H9 (cell line): ENCODE results near the gene PRKAG2. TPM values are rescaled to one million over a fixed set of nuclear protein-coding genes. Genes with fewer than 3 reads are reported as not detected.

Experiments
- DNase-seq: peaks from one replicate; pipeline ENCODE4 v3.0.0-alpha.2; 2017
- H2AFZ ChIP-seq: one replicate; pipeline ENCODE4 v1.6.1; 2013; ENCODE audit warnings: mild to moderate bottlenecking, low read length, control low read depth, moderate library complexity
- H2AK5ac ChIP-seq: 2 replicates; pipeline ENCODE4 v1.6.1; 2013; ENCODE audit warnings: low read length, control low read depth, mixed read lengths; ENCODE audit not compliant: insufficient read length
- H2BK120ac ChIP-seq: one replicate; pipeline ENCODE4 v1.6.1; 2013; ENCODE audit warnings: low read depth, mild to moderate bottlenecking, low read length, control low read depth, inconsistent platforms; ENCODE audit not compliant: poor library complexity, severe bottlenecking
- H2BK12ac ChIP-seq: 2 replicates; pipeline ENCODE4 v1.6.1; 2013; ENCODE audit warnings: low read length, control low read depth, mixed read lengths, low read depth; ENCODE audit not compliant: insufficient read length
- H2BK15ac ChIP-seq: 2 replicates; pipeline ENCODE4 v1.6.1; 2013; ENCODE audit warnings: low read depth, low read length, control low read depth
- H2BK20ac ChIP-seq: one replicate; pipeline ENCODE4 v1.6.1; 2013; ENCODE audit warnings: low read depth, mild to moderate bottlenecking, low read length, control low read depth, inconsistent platforms; ENCODE audit not compliant: poor library complexity, severe bottlenecking
- H2BK5ac ChIP-seq: 2 replicates; pipeline ENCODE4 v1.6.1; 2013; ENCODE audit warnings: low read length, control low read depth, mixed read lengths; ENCODE audit not compliant: insufficient read length
- H3K14ac ChIP-seq: 2 replicates; pipeline ENCODE4 v1.6.1; 2013; ENCODE audit warnings: low read length, control low read depth; ENCODE audit not compliant: insufficient read depth
- H3K18ac ChIP-seq: 2 replicates; pipeline ENCODE4 v1.6.1; 2013; ENCODE audit warnings: low read depth, mild to moderate bottlenecking, mixed read lengths, low read length, control low read depth; ENCODE audit not compliant: insufficient read length
- H3K23ac ChIP-seq: 2 replicates; pipeline ENCODE4 v1.6.1; 2013; ENCODE audit warnings: low read length, control low read depth, mixed read lengths, low read depth; ENCODE audit not compliant: insufficient read length
- H3K23me2 ChIP-seq: 2 replicates; pipeline ENCODE4 v1.6.1; 2013; ENCODE audit warnings: low read depth, mild to moderate bottlenecking, mixed read lengths, low read length, control low read depth; ENCODE audit not compliant: insufficient read length, poor library complexity, severe bottlenecking
- H3K27ac ChIP-seq: 2 replicates; pipeline ENCODE4 v1.5.1; 2013; ENCODE audit warnings: low read length, control low read depth, mixed read lengths, low read depth; ENCODE audit not compliant: insufficient read length
- H3K27me3 ChIP-seq: 2 replicates; pipeline ENCODE4 v1.6.1; 2013; ENCODE audit warnings: low read length, control low read depth, inconsistent platforms; ENCODE audit not compliant: insufficient read depth
- H3K4ac ChIP-seq: 2 replicates; pipeline ENCODE4 v1.6.1; 2013; ENCODE audit warnings: low read depth, mild to moderate bottlenecking, control low read depth, inconsistent platforms, low read length, moderate library complexity
- H3K4me1 ChIP-seq: 2 replicates; pipeline ENCODE4 v1.6.1; 2013; ENCODE audit warnings: low read length, control low read depth, inconsistent platforms; ENCODE audit not compliant: insufficient read depth
- H3K4me2 ChIP-seq: 2 replicates; pipeline ENCODE4 v1.6.1; 2013; ENCODE audit warnings: low read length, control low read depth, mixed read lengths; ENCODE audit not compliant: insufficient read length, insufficient read depth
- H3K56ac ChIP-seq: 2 replicates; pipeline ENCODE4 v1.6.1; 2013; ENCODE audit warnings: low read depth, mild to moderate bottlenecking, mixed read lengths, low read length, control low read depth; ENCODE audit not compliant: insufficient read length
- H3K79me1 ChIP-seq: 2 replicates; pipeline ENCODE4 v1.6.1; 2013; ENCODE audit warnings: low read depth, mild to moderate bottlenecking, moderate library complexity, low read length, control low read depth, inconsistent platforms; ENCODE audit not compliant: insufficient read depth, poor library complexity, severe bottlenecking
- H3K79me2 ChIP-seq: 2 replicates; pipeline ENCODE4 v1.6.1; 2013; ENCODE audit warnings: low read length, control low read depth, inconsistent platforms; ENCODE audit not compliant: insufficient read depth
- H3K9ac ChIP-seq: 2 replicates; pipeline ENCODE4 v1.6.1; 2013; ENCODE audit warnings: low read length, control low read depth, mixed read lengths; ENCODE audit not compliant: insufficient read length; ENCODE audit errors: extremely low read depth
- H3K9me3 ChIP-seq: one replicate; pipeline ENCODE4 v1.6.1; 2013; ENCODE audit warnings: low read depth, low read length, inconsistent platforms; ENCODE audit not compliant: control insufficient read depth
- H3T11ph ChIP-seq: one replicate; pipeline ENCODE4 v1.6.1; 2013; ENCODE audit warnings: mild to moderate bottlenecking, low read length, control low read depth, inconsistent platforms
- H4K20me1 ChIP-seq: one replicate; pipeline ENCODE4 v1.6.1; 2013; ENCODE audit not compliant: control insufficient read depth, insufficient read length, insufficient read depth
- H4K5ac ChIP-seq: 2 replicates; pipeline ENCODE4 v1.6.1; 2013; ENCODE audit warnings: low read depth, mild to moderate bottlenecking, mixed read lengths, low read length, control low read depth; ENCODE audit not compliant: insufficient read length
- H4K8ac ChIP-seq: replicated peaks from 2 replicates; pipeline ENCODE4 v1.6.1; 2013; ENCODE audit warnings: low read length, control low read depth, mixed read lengths, low read depth; ENCODE audit not compliant: insufficient read length
- H4K91ac ChIP-seq: 2 replicates; pipeline ENCODE4 v1.6.1; 2013; ENCODE audit warnings: low read depth, mild to moderate bottlenecking, moderate library complexity, mixed read lengths, low read length, control low read depth; ENCODE audit not compliant: insufficient read length
- H3K27ac Mint-ChIP-seq, 3 experiments: 2 replicates in 2 of 3; 3 replicates in 1 of 3; pipeline ENCODE4 v1.8.0; 2020 to 2021; ENCODE audit warnings: mixed read lengths in 3 of 3, mild to moderate bottlenecking in 1 of 3, moderate library complexity in 1 of 3
- H3K27me3 Mint-ChIP-seq: 2 replicates; pipeline ENCODE4 v1.8.0; 2021; ENCODE audit warnings: low read depth, mild to moderate bottlenecking, moderate library complexity, mixed read lengths
- H3K36me3 Mint-ChIP-seq, 3 experiments: 2 replicates in 2 of 3; 3 replicates in 1 of 3; pipeline ENCODE4 v1.8.0; 2020 to 2021; ENCODE audit warnings: low read depth in 3 of 3, mixed read lengths in 3 of 3; ENCODE audit not compliant: insufficient read depth in 1 of 3
- H3K4me1 Mint-ChIP-seq, 2 experiments: 2 replicates each; pipeline ENCODE4 v1.8.0; 2020; ENCODE audit warnings: mixed read lengths in 2 of 2
- H3K4me3 Mint-ChIP-seq, 2 experiments: 2 replicates in 1 of 2; 3 replicates in 1 of 2; pipeline ENCODE4 v1.8.0; 2020 to 2021; ENCODE audit warnings: mild to moderate bottlenecking in 2 of 2, mixed read lengths in 2 of 2, moderate library complexity in 1 of 2
- H3K9me3 Mint-ChIP-seq, 2 experiments: 2 replicates in 1 of 2; 3 replicates in 1 of 2; pipeline ENCODE4 v1.8.0; 2020; ENCODE audit warnings: mild to moderate bottlenecking in 2 of 2, mixed read lengths in 2 of 2, moderate library complexity in 1 of 2
- WGBS: extraction: QIAGEN DNeasy Blood & Tissue Kit; methylation state at CpG from one replicate; pipeline ENCODE4 v1.1.7; 2013; ENCODE audit warnings: missing lambda C conversion rate, low lambda C conversion rate, mixed read lengths; ENCODE audit not compliant: insufficient read length; ENCODE audit errors: extremely low coverage; 5-methylcytosine and 5-hydroxymethylcytosine counted together
- total RNA-seq: library from RNA; stranded (reverse); gene quantifications from 2 replicates; pipeline ENCODE4 v1.2.1, GENCODE V29; 2021
- TF ChIP-seq, protein P1 (sequence below): fragments of 200-600 bp; sonication (generic); conservative IDR thresholded peaks from 3 replicates; pipeline ENCODE4 v1.8.0; 2021; ENCODE audit warnings: antibody characterized with exemption, mild to moderate bottlenecking

The PRKAG2 gene
- total RNA-seq, 1 experiment from 2014 or later = 11.8 TPM

DNA sequence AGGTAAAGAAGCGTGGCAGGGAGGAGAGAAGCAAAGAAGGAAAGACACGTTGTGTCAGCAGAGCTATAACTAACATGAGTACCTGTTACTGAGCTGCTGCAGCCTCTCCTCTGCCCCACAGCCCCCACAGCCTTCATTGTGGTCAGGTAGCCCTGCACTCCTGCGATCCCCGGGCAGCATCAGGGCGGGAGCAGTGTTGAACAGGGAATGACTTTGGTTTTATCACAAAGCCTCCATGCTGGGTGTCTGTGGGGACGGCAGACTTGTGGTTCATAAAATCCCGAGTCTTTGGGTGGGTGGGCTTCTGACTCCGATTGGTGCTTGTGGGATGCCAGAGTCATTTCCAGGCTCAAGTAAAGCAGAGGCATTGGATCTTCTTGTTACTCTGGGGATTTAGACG, 14.8 kb upstream of the PRKAG2 start:
- H3K9ac ChIP-seq = no peak overlapping the region
- H4K5ac ChIP-seq = no peak overlapping the region
- no peak overlapping the region for H3K27ac ChIP-seq
- no peak overlapping the region for H3K56ac ChIP-seq
- H3K4me1 ChIP-seq = no peaks in the 10 kb centered on the region
- no peak overlapping the region for H4K8ac ChIP-seq
- no peaks in the 10 kb centered on the region for H3K23me2 ChIP-seq
- H3K18ac ChIP-seq = no peak overlapping the region
- H3K23ac ChIP-seq = no peak overlapping the region
- no CpG with 5 or more reads among the region's 9 CpGs for WGBS
- no peak overlapping the region for H4K91ac ChIP-seq
- Mint-ChIP-seq H3K4me1 (peaks cover 17 to 34% of the 10 kb centered on the region in 2 experiments), H3K4me3 (no peak overlapping the region), H3K36me3 (no peaks in the 10 kb centered on the region), H3K27ac (no peak overlapping the region), H3K9me3 (no peaks in the 10 kb centered on the region), H3K27me3 (peaks cover 49% of the 10 kb centered on the region)
- H3K4me2 ChIP-seq = no peak overlapping the region
- no peak overlapping the region for H3K14ac ChIP-seq
- TF ChIP-seq, protein P1, sequence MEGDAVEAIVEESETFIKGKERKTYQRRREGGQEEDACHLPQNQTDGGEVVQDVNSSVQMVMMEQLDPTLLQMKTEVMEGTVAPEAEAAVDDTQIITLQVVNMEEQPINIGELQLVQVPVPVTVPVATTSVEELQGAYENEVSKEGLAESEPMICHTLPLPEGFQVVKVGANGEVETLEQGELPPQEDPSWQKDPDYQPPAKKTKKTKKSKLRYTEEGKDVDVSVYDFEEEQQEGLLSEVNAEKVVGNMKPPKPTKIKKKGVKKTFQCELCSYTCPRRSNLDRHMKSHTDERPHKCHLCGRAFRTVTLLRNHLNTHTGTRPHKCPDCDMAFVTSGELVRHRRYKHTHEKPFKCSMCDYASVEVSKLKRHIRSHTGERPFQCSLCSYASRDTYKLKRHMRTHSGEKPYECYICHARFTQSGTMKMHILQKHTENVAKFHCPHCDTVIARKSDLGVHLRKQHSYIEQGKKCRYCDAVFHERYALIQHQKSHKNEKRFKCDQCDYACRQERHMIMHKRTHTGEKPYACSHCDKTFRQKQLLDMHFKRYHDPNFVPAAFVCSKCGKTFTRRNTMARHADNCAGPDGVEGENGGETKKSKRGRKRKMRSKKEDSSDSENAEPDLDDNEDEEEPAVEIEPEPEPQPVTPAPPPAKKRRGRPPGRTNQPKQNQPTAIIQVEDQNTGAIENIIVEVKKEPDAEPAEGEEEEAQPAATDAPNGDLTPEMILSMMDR = no peak
- no peaks in the 10 kb centered on the region for H3K9me3 ChIP-seq
- H2AFZ ChIP-seq = no peak overlapping the region
- H2BK5ac ChIP-seq = no peak overlapping the region
- H4K20me1 ChIP-seq = no peaks in the 10 kb centered on the region
- H3K4ac ChIP-seq = no peak overlapping the region
- no peaks in the 10 kb centered on the region for H3K79me1 ChIP-seq
- H2BK120ac ChIP-seq = no peak overlapping the region
- peak; percentile 18 for DNase-seq
- H2BK15ac ChIP-seq = no peak overlapping the region
- no peak overlapping the region for H3T11ph ChIP-seq
- H2BK12ac ChIP-seq = no peak overlapping the region
- no peaks in the 10 kb centered on the region for H3K79me2 ChIP-seq
- no peak overlapping the region for H2BK20ac ChIP-seq
- H2AK5ac ChIP-seq = no peak overlapping the region
- no peaks in the 10 kb centered on the region for H3K27me3 ChIP-seq
